Colon (tissue), 2 donors: ENCODE data around the gene NRXN3.

ENCODE experiments used
- FAIRE-seq: peaks from 2 replicates; lab custom pipeline; 2012; peaks lifted over from hg19 to GRCh38; lab: Jason Lieb, UNC
- donor health status: control.
- donor health status: control.

NRXN3 gene

DNA sequence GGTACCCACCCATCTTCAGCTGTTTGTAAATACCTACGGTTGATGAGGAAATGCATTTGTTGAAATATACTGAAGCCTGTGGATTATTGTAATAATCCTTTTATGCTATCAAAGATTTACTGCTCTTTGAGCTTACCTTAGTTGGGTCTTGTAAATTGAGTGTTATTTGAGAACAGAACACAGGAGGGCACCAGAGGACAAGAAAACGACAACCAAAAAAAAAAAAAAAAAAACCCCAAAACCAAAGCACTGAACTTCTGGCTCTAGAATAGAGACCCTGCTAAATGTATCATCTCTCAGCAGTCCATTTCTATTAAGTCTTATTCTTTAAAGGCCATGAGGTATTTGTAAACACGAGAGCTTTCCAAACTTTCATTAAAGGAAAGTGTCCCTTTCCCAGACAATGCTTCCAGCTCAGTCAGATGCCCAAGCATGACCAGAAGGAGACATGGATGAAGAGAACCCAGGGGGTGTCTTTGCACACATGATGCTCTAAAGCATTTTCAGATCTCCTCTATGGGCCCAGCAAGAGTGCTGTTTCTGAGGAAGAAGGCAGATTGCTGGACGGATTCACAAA is 763.9 kb downstream of the NRXN3 start:
- no peak for FAIRE-seq

DNA sequence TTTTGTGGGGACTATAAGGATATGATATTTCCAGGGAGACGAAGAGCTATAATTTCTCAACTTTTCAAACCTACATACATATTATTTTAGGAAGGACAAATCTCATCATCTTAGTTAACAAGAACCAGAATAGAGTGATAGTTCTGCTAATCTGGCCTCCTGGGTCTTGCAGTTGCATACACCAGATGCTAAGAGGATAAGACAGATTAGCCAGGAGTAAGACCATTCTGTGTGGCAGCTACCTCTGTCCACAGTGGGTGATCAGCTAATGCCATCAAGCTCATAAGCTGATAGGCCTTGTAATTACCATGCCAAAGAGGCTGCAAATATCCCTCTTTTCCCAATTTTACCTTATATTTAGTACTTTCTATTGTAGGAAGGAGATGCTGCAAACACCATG is 776.8 kb downstream of the NRXN3 start:
- FAIRE-seq, result no peak

DNA sequence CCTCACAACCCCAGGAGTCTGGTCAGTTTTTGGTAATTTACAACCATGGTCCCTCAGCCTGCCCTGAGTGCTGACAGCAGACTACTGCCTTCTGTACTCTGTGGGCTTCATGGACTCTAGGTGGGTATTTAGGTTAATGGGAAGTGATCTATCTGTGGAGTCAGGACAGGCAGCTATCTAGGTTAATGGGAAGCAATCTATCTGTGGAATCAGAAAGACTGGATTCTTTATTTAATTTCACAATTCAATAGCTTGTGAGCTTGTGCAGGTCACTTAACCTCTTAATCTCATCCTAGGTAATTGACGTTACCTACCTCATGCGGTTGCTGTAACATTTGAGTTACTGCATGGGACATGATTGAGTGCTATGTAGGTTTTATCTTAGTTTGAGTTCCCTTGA is 777.5 kb downstream of the NRXN3 start:
- FAIRE-seq, result no peak

GRCh38 chr14:78950649-78951048 is 780.5 kb downstream of the NRXN3 start:
- FAIRE-seq, result no peak

- no peak for FAIRE-seq
These were observed 781.4 kb downstream of the NRXN3 start for GRCh38 chr14:78951602-78952001.

- no peak for FAIRE-seq
These were observed 789.6 kb downstream of the NRXN3 start for GRCh38 chr14:78959674-78960264.

GRCh38 chr14:78967111-78967809 is 797.1 kb downstream of the NRXN3 start:
- FAIRE-seq, result no peak

DNA sequence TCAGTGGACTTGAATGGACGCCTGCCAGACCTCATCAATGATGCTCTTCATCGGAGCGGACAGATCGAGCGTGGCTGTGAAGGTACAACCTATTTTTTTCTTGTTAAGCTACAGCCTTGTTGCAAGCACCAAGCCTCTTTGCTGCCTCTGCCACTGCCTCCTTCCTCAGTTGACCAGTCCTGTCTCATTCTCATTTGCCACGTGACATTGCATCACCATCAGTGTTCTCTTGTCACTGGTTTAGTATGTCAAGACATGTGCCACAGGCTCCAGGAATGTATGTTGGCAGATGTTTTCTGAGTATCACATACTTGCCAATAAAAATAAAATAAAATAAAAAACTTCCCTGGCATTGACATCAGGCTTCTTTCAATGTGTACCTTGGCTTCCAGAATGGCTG is 798.1 kb downstream of the NRXN3 start:
- no peak for FAIRE-seq

- no peak for FAIRE-seq
These were observed 800.5 kb downstream of the NRXN3 start for GRCh38 chr14:78970677-78971076.

- FAIRE-seq, result no peak
These were observed 802.3 kb downstream of the NRXN3 start for GRCh38 chr14:78972440-78972839.

DNA sequence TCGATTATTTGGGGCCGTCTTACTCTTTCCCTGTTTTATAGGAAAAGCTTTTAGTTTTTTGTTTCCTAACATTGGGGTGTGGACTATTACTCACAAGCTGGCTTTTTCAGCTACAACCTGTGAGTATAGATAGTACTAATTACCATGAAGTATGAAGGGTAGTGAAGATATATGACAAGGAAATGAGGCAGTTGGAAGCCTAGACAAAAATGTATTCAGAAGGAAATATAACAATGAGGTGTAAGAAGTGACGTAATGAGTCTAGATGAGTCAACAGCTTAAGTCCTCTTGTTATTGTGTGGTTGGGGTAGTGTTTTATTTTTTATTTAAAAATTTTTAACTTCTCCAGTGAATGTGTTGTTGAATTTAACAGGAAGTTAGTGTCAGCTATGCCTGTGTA is 804.5 kb downstream of the NRXN3 start:
- no peak for FAIRE-seq

DNA sequence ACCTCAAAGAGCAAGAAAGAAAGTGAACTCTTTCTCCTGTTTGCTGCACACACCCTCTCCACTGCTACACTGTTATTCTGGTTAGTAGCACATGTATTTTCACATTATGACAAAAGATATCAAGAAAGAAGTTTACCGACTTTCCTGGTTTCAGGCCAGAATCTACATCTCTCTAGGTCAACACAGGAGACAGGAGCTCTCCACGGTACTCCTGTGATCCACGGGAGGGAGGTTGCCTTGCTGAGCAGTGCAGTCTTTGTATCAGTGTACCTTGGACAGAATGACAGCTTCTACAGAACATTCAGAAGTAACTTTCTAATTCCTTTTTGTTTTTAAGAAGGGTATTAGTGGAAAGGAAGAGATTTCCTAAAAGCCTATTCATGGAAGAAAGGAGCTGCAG is 805.6 kb downstream of the NRXN3 start:
- no peak for FAIRE-seq

DNA sequence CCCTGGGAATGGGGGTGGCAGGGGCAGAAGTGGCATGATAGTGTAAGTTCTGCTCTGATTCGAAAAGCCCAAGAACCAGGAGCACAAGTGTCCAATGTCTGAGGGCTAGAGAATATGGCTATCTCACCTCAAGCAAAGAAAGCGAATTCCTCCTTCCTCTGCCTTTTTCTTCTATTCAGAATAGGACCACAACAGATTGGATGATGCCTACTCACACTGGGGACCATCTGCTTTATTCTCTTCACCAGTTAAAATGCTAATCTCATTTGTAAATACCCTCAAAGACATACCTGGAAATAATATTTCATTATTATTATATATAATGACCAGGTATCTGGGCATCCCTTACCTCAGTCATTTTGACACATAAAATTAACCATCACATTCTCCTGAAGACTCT is 808.7 kb downstream of the NRXN3 start:
- FAIRE-seq, result no peak

- no peak for FAIRE-seq
These were observed 812.4 kb downstream of the NRXN3 start for GRCh38 chr14:78982551-78982950.

GRCh38 chr14:78983126-78983525 is 813.0 kb downstream of the NRXN3 start:
- no peak for FAIRE-seq

DNA sequence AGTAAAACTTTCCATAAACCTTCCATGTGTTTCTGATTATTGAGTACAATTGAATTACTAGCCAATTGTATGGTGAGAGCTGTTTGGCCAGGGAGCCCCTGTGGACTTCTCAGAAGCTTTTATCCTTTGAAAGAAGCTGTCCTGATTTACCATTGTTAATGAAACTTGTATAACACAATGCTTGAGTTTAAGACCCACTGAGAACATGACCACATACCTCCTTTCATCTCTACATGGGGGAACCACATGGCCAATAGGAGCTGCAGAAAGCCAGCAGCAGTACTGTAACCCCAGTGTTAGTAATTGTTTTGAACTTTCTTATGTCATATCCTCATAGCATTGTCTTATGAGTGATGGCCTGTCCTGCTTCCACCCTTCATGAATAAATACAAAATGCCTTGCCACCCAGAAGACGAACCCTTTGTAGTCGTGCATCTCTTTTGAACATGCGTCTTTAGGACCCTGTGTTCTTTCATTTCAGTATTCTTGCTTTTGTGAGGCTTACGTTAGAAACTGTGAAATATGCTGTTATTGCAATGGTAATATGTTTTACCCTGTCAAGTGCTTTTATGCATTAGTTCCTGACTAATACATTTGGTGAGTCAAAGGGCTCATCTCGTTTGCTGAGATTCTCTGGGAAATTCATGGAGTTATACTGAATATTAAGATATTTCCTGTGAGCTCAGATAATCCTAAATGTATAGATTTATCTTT is 815.7 kb downstream of the NRXN3 start:
- no peak for FAIRE-seq

DNA sequence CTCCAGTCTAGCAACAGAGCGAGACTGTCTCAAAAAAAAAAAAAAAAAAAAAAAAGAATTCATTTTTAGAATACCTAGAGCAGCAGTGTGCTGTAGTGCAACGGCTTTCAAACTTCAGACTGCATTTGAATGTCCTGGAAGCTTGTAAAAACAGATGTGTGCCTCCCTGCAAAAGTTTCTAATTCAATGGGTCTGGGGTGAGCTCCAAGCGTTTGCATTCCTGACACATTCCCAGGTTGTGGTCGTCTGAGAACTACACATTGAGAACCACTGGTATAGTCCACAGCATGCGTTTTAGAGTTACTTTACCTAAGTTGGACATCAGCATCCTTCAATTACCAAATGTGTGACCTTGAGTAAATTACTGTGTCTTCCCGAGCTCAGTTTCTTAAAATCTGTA is 816.8 kb downstream of the NRXN3 start:
- no peak for FAIRE-seq

- no peak for FAIRE-seq
These were observed 819.0 kb downstream of the NRXN3 start for GRCh38 chr14:78989221-78989620.

DNA sequence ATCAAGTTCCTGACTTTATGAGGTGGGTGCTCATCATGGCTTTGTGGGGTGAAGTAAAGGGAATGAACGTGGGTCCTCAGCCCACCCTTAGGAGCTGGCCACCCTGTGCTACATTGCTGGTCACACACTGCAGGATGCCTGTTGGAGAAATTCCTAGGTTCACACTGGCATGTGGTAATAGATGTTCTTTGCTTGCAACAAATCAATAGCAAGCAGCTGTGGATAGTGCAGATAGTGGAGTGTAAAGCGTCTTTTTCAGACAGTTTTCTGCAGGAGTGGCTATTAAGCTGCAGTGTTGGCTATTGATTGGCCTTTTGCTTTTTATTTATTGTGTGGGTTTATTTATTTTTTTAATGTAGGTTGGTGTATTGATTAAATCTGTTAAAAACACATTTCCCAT is 822.7 kb downstream of the NRXN3 start:
- no peak for FAIRE-seq

DNA sequence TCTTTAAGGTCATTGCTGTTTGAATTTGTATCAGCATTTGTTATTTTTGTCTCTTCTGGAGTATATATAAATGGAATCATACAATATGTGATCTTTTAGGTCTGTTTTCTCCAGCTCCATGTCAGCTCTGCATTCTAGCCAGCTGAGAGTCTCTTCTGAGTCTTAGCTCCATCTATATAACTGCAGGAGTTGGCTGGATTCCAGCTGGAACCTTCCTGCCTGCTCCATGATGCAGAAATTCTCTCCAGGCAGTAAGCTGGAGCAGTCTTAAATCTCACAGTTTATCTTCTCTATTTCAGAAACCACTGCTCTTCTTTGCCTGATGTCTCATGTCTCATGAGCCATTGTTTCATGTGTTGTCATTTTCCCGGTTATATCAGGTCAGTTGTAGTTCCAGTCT is 827.6 kb downstream of the NRXN3 start:
- FAIRE-seq, result no peak

GRCh38 chr14:79009286-79009685 is 839.1 kb downstream of the NRXN3 start:
- FAIRE-seq, result no peak

DNA sequence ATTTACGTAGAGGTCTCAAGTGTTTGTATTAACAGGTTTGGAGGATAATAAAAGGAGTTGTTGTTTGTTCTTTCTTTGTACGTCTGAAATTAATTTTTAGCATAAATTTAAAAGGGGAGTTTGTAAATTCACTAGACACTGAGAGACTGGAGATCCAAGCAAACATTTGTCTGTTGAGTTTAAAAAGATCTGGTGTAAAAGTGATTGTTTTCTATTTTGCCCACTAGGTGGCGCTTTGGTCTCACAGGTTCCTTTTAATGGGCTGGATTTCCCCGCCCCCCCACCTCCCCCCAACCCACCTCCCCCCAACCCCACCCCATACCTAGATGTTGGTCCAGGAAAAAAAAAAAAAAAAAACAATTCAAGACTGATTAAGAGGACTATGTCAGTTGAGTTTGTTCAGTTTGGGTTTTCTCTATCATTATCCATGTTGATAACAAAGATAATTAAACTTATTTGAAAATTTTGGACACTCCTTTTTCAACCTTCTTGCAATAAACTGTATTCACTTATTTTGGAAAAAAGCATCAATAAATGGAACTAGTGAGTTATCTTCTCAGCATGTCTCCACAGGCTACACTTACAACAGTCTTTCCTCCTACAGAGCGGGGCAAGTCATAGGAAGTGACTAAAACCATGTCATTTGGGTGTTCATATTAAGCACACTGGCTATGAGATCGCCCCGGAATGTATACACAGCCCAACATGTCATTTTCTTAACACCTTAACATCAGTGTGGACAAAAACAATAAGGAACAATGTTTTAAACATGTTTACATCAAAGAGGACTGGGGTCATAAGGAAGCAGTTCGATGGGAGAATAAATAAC is 841.1 kb downstream of the NRXN3 start:
- FAIRE-seq, result no peak

DNA sequence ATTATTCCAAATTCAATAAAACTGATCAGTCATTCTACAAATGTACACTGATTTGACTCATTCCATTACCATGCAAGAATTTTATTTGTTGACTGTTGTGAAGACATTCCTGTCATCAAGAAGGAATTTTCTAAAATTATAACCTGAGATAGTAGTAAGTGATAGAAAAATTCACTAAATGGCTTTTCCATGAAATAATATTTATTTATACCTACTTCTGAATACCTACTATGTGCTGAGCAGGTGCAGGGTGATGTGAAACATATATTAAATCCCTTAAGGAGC is 841.7 kb downstream of the NRXN3 start:
- FAIRE-seq, result no peak
